Activated T-cell treated with anti-CD3 and anti-CD28 coated beads for 1 hour (primary cell): Measurements from ENCODE around the gene TOPAZ1.
"Not testable (repeated sequence)": the region's sequence is repeated elsewhere in the genome, so short reads cannot be mapped to it uniquely, and the experiment has no call there.

Experiments
- DNase-seq: peaks from one replicate; pipeline ENCODE4 v3.0.0-alpha.2; 2020; ENCODE audit warnings: low read depth

The TOPAZ1 gene

GRCh38 chr3:44334326-44334725, 92.6 kb downstream of the TOPAZ1 start:
- DNase-seq, result no peak

- no peak for DNase-seq
Observed at GRCh38 chr3:44337248-44337785, 95.6 kb downstream of the TOPAZ1 start.

GRCh38 chr3:44338010-44338827, 96.5 kb downstream of the TOPAZ1 start, which contains the start of gene TCAIM:
Gene TCAIM, plus strand, starts transcription at chr3:44338766. Its CDS starts 16,017 bp downstream, at chr3:44354783.
- DNase-seq, result peak; percentile 98

GRCh38 chr3:44338828-44339127, 97.1 kb downstream of the TOPAZ1 start:
- no peak for DNase-seq

GRCh38 chr3:44339181-44340057, 97.7 kb downstream of the TOPAZ1 start:
- no peak for DNase-seq

GRCh38 chr3:44340058-44340395, 98.3 kb downstream of the TOPAZ1 start:
- DNase-seq, result no peak

GRCh38 chr3:44342176-44342790, 100.6 kb downstream of the TOPAZ1 start:
- DNase-seq, result no peak

GRCh38 chr3:44343421-44343820, 101.7 kb downstream of the TOPAZ1 start:
- no peak for DNase-seq

GRCh38 chr3:44346590-44346989, 104.9 kb downstream of the TOPAZ1 start:
- DNase-seq, result not testable (repeated sequence)

GRCh38 chr3:44348993-44349392, 107.3 kb downstream of the TOPAZ1 start:
- no peak for DNase-seq

- DNase-seq, result no peak
Observed at GRCh38 chr3:44353355-44353924, 111.8 kb downstream of the TOPAZ1 start.

- DNase-seq, result no peak
Observed at GRCh38 chr3:44355362-44356033, 113.8 kb downstream of the TOPAZ1 start.

- DNase-seq, result no peak
Observed at GRCh38 chr3:44359146-44359751, 117.6 kb downstream of the TOPAZ1 start.

GRCh38 chr3:44363591-44363990, 121.9 kb downstream of the TOPAZ1 start:
- DNase-seq, result no peak

- DNase-seq, result no peak
Observed at GRCh38 chr3:44365952-44366351, 124.3 kb downstream of the TOPAZ1 start.

- no peak for DNase-seq
Observed at GRCh38 chr3:44375450-44375849, 133.8 kb downstream of the TOPAZ1 start.
